ENCODE results near the gene ZNF609.

GRCh38 chr15:64425221-64425620 is 35.2 kb upstream of the ZNF609 start:
- TF ChIP-seq, protein P1, sequence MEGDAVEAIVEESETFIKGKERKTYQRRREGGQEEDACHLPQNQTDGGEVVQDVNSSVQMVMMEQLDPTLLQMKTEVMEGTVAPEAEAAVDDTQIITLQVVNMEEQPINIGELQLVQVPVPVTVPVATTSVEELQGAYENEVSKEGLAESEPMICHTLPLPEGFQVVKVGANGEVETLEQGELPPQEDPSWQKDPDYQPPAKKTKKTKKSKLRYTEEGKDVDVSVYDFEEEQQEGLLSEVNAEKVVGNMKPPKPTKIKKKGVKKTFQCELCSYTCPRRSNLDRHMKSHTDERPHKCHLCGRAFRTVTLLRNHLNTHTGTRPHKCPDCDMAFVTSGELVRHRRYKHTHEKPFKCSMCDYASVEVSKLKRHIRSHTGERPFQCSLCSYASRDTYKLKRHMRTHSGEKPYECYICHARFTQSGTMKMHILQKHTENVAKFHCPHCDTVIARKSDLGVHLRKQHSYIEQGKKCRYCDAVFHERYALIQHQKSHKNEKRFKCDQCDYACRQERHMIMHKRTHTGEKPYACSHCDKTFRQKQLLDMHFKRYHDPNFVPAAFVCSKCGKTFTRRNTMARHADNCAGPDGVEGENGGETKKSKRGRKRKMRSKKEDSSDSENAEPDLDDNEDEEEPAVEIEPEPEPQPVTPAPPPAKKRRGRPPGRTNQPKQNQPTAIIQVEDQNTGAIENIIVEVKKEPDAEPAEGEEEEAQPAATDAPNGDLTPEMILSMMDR (IDR thresholded peaks at IDR 0.05) = no peak
- no peak for TF ChIP-seq POLR2A (IDR thresholded peaks at IDR 0.05)
